Measurements from ENCODE around the gene KRT5.

- TF ChIP-seq POLR2AphosphoS5 (IDR thresholded peaks at IDR 0.05; ENCODE audit: low read depth) (no peak), CTCF (IDR thresholded peaks at IDR 0.05; ENCODE audit: insufficient read depth, low read length) (no peak), GABPA (IDR thresholded peaks at IDR 0.05; ENCODE audit: low read depth) (no peak), REST (IDR thresholded peaks at IDR 0.05; ENCODE audit: insufficient replicate concordance, low read depth) (no peak), SPI1 (IDR thresholded peaks at IDR 0.05; ENCODE audit: borderline replicate concordance, low read depth) (no peak)
These were observed 12.4 kb upstream of the KRT5 start for GRCh38 chr12:52532636-52533035.

Measured in HL-60 (cell line).